B cell (primary cell): ENCODE measurements around the gene PDGFRA. TPM values are rescaled to one million over a fixed set of nuclear protein-coding genes. Genes with fewer than 3 reads are reported as not detected.

Experiments used
- ATAC-seq: fragments of 200-7000 bp; cut with Tn5 transposase; one replicate; pipeline ENCODE4 v1.10.0; 2021; ENCODE audit warnings: low read depth, mild to moderate bottlenecking, moderate number of reproducible peaks, moderate library complexity
- CTCF ChIA-PET: fragments of 350-600 bp; sonication (Branson Sonifier 250); formaldehyde crosslinking; loops from one replicate; lab custom pipeline; 2021; ENCODE audit warnings: antibody characterized with exemption, inconsistent platforms; lab: Charles Lee
- POLR2A ChIA-PET: fragments of 350-600 bp; sonication (Branson Sonifier 250); formaldehyde crosslinking; loops from one replicate; lab custom pipeline; 2021; ENCODE audit warnings: antibody characterized with exemption; lab: Charles Lee
- DNase-seq: peaks from one replicate; pipeline ENCODE4 v3.0.0; 2013
- H2AFZ ChIP-seq: 2 replicates; pipeline ENCODE4 v1.6.1; 2012; ENCODE audit warnings: mild to moderate bottlenecking, low read depth, low read length; ENCODE audit not compliant: insufficient read depth, poor library complexity, severe bottlenecking
- H3K27ac ChIP-seq, 2 donors: 1 replicate in 1 of 2; 2 replicates in 1 of 2; pipeline ENCODE4 v1.5.1; 2012 to 2013; ENCODE audit warnings: low read length in 2 of 2, mild to moderate bottlenecking in 2 of 2, moderate library complexity in 1 of 2
- H3K27me3 ChIP-seq, 4 experiments: fragments of 200-600 bp in 1 of 4; sonication (generic) in 1 of 4; replicated peaks in 1 of 4; 1 replicate in 2 of 4; 2 replicates in 2 of 4; pipeline versions ENCODE4 v1.6.1 to v1.7.0; 2013 to 2016; ENCODE audit warnings: low read length in 3 of 4, mild to moderate bottlenecking in 2 of 4, mixed read lengths in 1 of 4, moderate library complexity in 1 of 4; ENCODE audit not compliant: insufficient read depth in 4 of 4, control insufficient read depth in 3 of 4; ENCODE audit errors: control extremely low read depth in 1 of 4
- H3K36me3 ChIP-seq, 2 experiments: replicated peaks in 1 of 2; 1 replicate in 1 of 2; 2 replicates in 1 of 2; pipeline versions ENCODE4 v1.6.1 to v1.7.1; 2013; ENCODE audit warnings: low read length in 1 of 2; ENCODE audit not compliant: insufficient read depth in 2 of 2, control insufficient read depth in 1 of 2; ENCODE audit errors: control extremely low read depth in 1 of 2, extremely low read depth in 1 of 2
- H3K4me1 ChIP-seq, 2 donors: fragments of 200-600 bp in 1 of 2; sonication (generic) in 1 of 2; 1 replicate in 1 of 2; 2 replicates in 1 of 2; pipeline versions ENCODE4 v1.5.1 to v1.6.1; 2013 to 2017; ENCODE audit warnings: low read length in 2 of 2; ENCODE audit not compliant: control insufficient read depth in 2 of 2, insufficient read depth in 2 of 2
- H3K4me2 ChIP-seq: replicated peaks from 2 replicates; pipeline ENCODE3; 2012; ENCODE audit warnings: mild to moderate bottlenecking, low read depth, low read length; ENCODE audit not compliant: poor library complexity, severe bottlenecking
- H3K4me3 ChIP-seq, 5 experiments: fragments of 200-600 bp in 1 of 5; sonication (generic) in 1 of 5; 1 replicate in 3 of 5; 2 replicates in 2 of 5; pipeline versions ENCODE4 v1.5.1 to v1.7.0; 2011 to 2016; ENCODE audit warnings: low read length in 4 of 5, mild to moderate bottlenecking in 4 of 5, low read depth in 2 of 5, control low read depth in 1 of 5, moderate library complexity in 1 of 5; ENCODE audit not compliant: insufficient read depth in 1 of 5; ENCODE audit errors: control extremely low read depth in 1 of 5, extremely low read depth in 1 of 5
- H3K79me2 ChIP-seq: fragments of 200-600 bp; sonication (generic); one replicate; pipeline ENCODE4 v1.6.0; 2016; ENCODE audit warnings: low read length; ENCODE audit not compliant: control insufficient read depth, insufficient read depth
- H3K9ac ChIP-seq: fragments of 200-600 bp; sonication (generic); 2 replicates; pipeline ENCODE4 v1.6.1; 2017; ENCODE audit warnings: mild to moderate bottlenecking, low read length, moderate library complexity
- H3K9me3 ChIP-seq, 3 donors: one replicate each; pipeline versions ENCODE4 v1.6.1 to v1.7.1; 2013; ENCODE audit warnings: low read length in 2 of 3; ENCODE audit not compliant: control insufficient read depth in 2 of 3, insufficient read depth in 1 of 3; ENCODE audit errors: control extremely low read depth in 1 of 3
- H4K20me1 ChIP-seq: 2 replicates; pipeline ENCODE4 v1.6.0; 2012; ENCODE audit warnings: mild to moderate bottlenecking, low read length; ENCODE audit not compliant: insufficient read depth, control insufficient read depth, poor library complexity, severe bottlenecking
- H3K27ac Mint-ChIP-seq: one replicate; pipeline ENCODE4 v1.8.0; 2021; ENCODE audit warnings: mixed read lengths
- H3K27me3 Mint-ChIP-seq: one replicate; pipeline ENCODE4 v1.8.0; 2021; ENCODE audit warnings: mixed read lengths
- H3K4me1 Mint-ChIP-seq: one replicate; pipeline ENCODE4 v1.8.0; 2021; ENCODE audit warnings: mixed read lengths
- H3K4me3 Mint-ChIP-seq: one replicate; pipeline ENCODE4 v1.8.0; 2021; ENCODE audit warnings: mixed read lengths
- H3K9me3 Mint-ChIP-seq: one replicate; pipeline ENCODE4 v1.8.0; 2022; ENCODE audit warnings: mixed read lengths; ENCODE audit not compliant: insufficient read depth
- CTCF ChIP-seq: fragments of 200-600 bp; IDR thresholded peaks from one replicate; pipeline ENCODE4 v1.8.0; 2022; ENCODE audit warnings: antibody characterized with exemption, mild to moderate bottlenecking
- EZH2 ChIP-seq: IDR thresholded peaks from 2 replicates; pipeline ENCODE4 v1.6.1; 2012; ENCODE audit warnings: borderline replicate concordance, low read depth, mild to moderate bottlenecking, moderate library complexity, low read length; ENCODE audit not compliant: insufficient read depth, poor library complexity, severe bottlenecking
- WGBS: methylation state at CpG from one replicate; pipeline ENCODE4 v1.1.5; 2013; ENCODE audit warnings: missing lambda C conversion rate; ENCODE audit not compliant: insufficient coverage; 5-methylcytosine and 5-hydroxymethylcytosine counted together
- intact Hi-C: fragments of 100-400 bp; cut with micrococcal nuclease; formaldehyde crosslinking; loops from one replicate; pipeline ENCODE4 v1.10.0; 2022
- polyA plus RNA-seq: library from polyadenylated mRNA; depleted of rRNA; stranded (reverse); fragments of >200 nt; gene quantifications from 2 replicates; pipeline ENCODE4 v1.2.3, GENCODE V29; 2012
- total RNA-seq, 2 donors: library from RNA; stranded (reverse); fragments of 120-200 nt in 1 of 2; gene quantifications; 1 replicate in 1 of 2; 2 replicates in 1 of 2; pipeline versions ENCODE4 v1.2.3 to v1.2.4, GENCODE V29; 2013 to 2022

The PDGFRA gene
- total and polyA plus RNA-seq, 2 donors (not counting 1 experiment from before 2014, with no cell fraction given), result not detected

- Histone ChIP-seq H2AFZ (no peak overlapping the region), H3K9ac (no peak overlapping the region), H4K20me1 (no peaks in the 10 kb centered on the region), H3K79me2 (no peaks in the 10 kb centered on the region), H3K27me3 (peaks cover 0 to 3% (median 0%) of the 10 kb centered on the region in 4 experiments), H3K4me3 (no peak overlapping the region), H3K4me2 (no peak overlapping the region), H3K9me3 (peaks cover 0 to 2% (median 0%) of the 10 kb centered on the region in 3 donors), H3K4me1 (no peaks in the 10 kb centered on the region), H3K27ac (no peak overlapping the region), H3K36me3 (no peaks in the 10 kb centered on the region)
- Mint-ChIP-seq H3K4me1 (no peaks in the 10 kb centered on the region), H3K4me3 (no peak overlapping the region), H3K27ac (no peak overlapping the region), H3K9me3 (peaks cover 8% of the 10 kb centered on the region), H3K27me3 (peaks cover 27% of the 10 kb centered on the region)
- ChIA-PET POLR2A (no interaction called here), CTCF (no interaction called here)
- WGBS, result 100% methylated on average over 1 of the region's 3 CpGs
- no peak for TF ChIP-seq CTCF
- no peak for TF ChIP-seq EZH2
- intact Hi-C loops, result no loop called here
- ATAC-seq (no peak), DNase-seq (no peak)
Observed at GRCh38 chr4:54290980-54291379, 61.9 kb downstream of the PDGFRA start.

GRCh38 chr4:54296548-54297203, 67.6 kb downstream of the PDGFRA start:
- no peak for ATAC-seq
- intact Hi-C loops, result no loop called here
- Mint-ChIP-seq H3K27me3 (peaks cover 23% of the 10 kb centered on the region), H3K4me3 (no peak overlapping the region), H3K9me3 (peaks cover 6% of the 10 kb centered on the region), H3K27ac (no peak overlapping the region), H3K4me1 (no peaks in the 10 kb centered on the region)
- Histone ChIP-seq H3K4me1 (no peaks in the 10 kb centered on the region), H3K79me2 (no peaks in the 10 kb centered on the region), H3K4me2 (no peak overlapping the region), H3K27ac (no peak overlapping the region), H3K4me3 (no peak overlapping the region), H4K20me1 (no peaks in the 10 kb centered on the region), H3K9ac (no peak overlapping the region), H3K27me3 (peaks cover 0 to 3% (median 0%) of the 10 kb centered on the region in 4 experiments), H3K36me3 (no peaks in the 10 kb centered on the region), H3K9me3 (peaks cover 0 to 14% (median 3%) of the 10 kb centered on the region in 3 donors), H2AFZ (no peak overlapping the region)
- 97% methylated on average over 3 of the region's 7 CpGs for WGBS
- CTCF ChIA-PET, result interaction anchor here (0.7 kb wide), 1 partner anchor 22 kb away, joined by 4 read pairs; no protein-coding TSS in a partner anchor
- POLR2A ChIA-PET, result no interaction called here
- DNase-seq, result no peak
- TF ChIP-seq CTCF, result no peak
- TF ChIP-seq EZH2, result no peak
